Stimulated activated CD8-positive, alpha-beta memory T cell treated with anti-CD3 and anti-CD28 coated beads, Interleukin-7, amount 100 ng/mL, for 48 hours (primary cell): ENCODE results near the gene H1-8.

Experiments used
- DNase-seq, 2 donors: peaks; one replicate each; pipeline ENCODE4 v3.0.0-alpha.2; 2020; ENCODE audit warnings: low read depth in 1 of 2; ENCODE audit errors: extremely low read depth in 1 of 2

H1-8 gene

DNA sequence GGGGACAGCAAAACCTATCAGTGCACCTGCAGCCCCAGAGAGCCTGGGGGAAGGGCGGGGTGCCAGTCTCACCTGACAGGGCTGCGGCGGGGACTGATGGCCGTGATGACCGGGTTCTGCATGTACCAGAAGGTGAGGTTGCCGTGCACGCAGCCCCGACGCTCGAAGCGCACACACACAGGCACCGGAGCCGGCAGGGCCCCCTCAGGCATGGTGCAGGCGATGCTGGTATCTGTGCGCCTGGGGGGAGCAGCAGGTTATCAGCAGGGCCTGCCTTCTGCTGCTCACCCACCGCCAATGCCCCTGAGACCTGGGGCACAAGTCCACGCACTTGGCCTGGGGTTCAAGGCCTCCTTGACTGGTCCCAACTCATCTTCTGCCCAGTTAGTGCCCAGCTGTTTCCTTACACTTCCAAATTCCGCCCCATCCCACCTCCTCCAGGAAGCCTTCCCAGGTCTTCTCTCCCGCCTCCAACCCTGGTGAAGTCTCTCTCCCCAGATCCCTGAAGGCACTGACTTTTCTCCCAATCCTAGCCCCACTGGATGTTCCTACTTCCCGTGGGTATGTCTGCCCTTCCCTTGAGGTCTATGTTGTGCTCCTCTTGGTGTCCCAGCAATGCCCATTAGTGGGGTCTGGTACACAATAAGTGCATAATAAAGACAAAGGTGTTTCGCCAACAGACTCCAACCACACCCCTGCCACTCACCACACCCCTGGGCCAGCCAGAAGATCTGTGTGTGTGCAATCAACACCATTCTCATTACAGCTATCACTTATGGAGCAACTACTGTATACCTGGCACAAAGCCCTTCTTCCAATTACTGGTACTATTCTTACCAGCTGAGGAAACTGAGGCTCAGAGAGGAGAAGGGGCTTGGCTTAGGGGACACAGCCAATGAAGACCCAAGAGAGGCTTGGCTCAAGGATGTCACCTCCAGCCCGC lies 28.9 kb downstream of the H1-8 start:
- no peak for DNase-seq

DNA sequence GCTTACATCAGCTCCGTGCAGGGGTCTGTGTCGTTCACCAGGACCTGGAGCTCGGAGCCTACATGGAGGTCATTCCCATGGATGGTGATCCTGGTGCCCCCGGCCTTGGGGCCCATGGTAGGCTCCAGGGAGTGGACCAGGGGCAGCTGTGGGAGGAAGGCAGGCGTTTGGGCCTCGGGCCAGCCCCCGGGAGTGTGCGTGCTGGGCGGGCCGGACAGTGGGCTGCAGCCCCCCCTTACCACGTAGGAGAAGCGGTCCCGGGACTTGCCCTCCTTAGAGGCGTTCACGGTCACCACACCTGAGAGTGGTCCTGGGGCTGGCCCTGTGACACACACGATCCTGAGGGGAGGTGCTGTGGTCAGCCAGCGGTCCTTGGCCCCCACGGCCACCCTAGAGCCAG lies 29.6 kb downstream of the H1-8 start:
- no peak for DNase-seq

DNA sequence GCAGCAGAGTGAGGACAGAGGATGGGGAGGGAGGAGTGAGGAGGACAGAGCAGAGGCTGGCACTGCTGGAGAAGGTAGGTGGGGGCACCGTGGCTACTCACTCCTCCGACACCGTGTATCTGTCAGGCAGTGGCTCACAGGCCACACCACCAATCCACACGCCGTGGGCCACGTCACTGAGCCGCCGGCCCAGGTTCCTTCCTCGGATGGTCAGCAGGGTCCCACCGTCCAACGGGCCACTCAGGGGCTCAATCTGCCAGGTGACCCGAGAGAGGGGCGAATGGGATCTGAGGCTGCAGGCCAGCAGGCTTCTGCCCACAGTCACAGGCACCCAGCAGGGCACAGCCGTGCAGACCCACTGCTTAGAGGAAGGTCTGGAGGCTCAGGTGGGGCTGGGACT lies 30.5 kb downstream of the H1-8 start:
- no peak for DNase-seq

DNA sequence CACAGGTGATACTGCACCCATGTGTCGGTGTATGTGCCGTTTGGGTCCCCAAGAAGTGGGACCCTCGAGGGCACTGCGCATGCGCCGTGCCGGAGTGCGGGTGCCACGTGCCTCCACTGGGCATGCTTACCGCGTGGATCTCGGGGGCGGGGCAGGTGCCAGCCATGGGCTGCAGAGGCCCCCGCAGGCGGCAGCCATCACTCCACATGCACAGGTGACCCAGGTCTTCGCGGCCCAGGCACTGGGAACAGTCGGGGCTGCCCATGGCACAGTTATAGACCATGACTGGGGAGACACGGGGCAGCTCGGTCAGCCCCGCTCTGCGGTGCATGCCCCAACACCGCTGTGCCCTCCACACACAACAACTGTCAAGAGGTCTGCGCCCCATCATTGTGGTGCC lies 31.2 kb downstream of the H1-8 start:
- DNase-seq: no peak

DNA sequence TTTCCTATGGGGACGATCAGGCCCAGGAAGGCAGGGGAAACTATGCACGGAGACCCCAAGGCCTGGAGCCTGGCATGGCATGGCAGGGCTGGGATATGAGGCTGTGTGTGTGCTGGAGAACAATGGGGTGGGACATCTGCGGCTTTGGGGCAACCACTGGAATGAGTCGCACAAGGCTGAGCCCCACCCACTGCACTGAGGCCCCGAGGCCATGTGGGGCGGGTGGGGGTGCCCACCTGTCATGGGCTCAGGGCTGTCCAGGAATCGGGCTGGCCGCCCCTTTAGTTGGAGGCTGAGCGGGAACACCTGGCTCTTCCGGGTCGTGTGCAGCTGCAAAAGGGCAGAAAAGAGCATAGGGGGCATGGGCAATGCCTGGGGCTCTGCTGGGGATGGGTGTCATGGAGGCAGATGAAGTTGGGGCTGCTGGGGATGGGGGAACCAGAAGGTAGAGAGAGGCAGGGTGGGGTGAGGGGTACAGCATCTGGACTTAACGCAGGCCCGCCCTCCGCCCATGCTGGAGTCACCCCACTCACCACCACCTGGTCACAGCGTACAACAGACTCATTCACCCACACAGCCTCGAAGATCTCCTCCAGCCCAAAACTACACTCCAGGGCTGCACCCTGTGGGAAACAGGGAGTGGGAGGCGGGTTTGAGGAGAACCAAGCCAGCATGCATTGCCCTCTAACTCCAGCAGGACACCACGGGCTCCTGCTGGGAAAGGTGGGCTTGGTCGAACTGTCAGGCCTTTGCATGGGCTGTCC lies 32.4 kb downstream of the H1-8 start:
- no peak for DNase-seq

DNA sequence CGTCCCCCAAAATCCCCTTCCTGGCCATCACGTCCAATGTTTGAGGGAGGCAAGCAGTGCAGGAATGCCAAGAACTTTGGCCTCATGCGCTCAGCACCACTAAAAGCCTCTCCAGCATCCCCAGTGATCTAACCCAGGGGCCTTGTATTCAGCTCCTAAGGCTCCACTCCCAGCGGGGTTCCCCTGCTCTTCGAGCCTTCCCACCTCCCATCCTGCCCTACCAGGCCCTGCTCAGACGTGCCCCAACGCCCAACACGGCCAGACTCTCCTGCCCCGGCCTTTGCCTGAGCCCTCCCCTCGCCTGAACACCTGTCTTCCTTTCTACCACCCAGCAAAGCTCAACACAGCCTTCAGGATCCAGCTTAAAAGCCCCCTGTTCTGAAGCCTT lies 33.0 kb downstream of the H1-8 start:
- DNase-seq: no peak

DNA sequence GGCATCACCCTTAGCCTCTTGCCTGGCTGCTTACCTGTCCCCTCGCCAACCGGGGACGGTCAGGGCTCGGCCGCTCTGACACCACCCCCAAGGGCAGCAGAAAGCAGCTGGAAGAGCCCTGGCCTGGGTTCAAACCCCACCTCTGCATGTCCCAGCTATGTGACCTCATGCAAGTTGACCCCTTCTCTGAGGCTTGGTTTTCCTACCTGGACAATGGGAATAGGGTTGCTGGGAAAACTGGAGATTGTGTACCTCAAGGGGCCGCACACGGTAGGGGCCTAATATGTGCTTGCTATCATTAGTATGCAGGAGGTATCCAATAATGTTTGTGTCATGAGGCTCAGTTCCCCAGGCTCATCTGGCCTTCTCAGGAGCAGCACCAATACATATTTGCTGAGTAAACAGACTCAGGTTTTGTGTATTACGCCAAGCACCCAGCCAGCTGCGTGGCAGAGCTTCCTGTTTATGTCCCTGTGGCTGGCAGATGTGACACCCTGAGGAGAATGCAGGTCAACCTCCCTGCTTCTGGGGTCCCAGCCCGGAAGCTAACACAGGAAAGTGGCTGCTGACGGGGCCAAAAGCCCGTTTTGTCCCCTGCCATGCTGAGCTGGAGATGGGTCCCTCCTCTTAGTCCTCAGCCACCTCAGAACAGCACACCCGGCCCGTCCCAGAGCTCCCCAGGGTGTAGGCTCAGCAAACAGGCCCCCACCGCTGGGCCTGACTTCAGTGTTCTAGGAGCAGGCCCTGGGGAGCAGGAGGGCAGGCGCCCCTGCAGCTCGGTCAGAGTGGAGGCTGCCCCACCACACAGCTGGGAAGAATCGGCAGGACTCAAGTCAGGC lies 33.8 kb downstream of the H1-8 start:
- DNase-seq: peak; percentile 22 to 27

DNA sequence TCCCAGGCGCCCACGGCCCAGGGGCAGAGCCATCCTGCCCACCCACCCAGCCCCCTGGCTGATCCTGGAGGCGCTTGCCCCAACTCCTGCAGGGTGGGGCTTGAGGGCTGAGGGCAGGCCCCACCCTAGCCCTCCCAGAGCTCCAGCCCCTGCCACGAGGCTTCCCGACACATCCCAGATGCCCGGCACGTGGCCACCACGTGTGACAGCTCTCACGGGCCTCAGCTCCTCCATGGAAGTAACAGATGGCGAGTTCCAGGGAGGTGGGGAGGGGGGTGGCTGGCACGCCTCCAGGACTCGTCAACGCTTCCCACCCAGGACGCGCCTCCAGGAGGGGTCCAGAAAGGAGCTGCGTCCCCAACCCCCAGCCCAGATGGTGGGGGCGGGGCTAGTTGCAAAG lies 34.4 kb downstream of the H1-8 start:
- DNase-seq: no peak

DNA sequence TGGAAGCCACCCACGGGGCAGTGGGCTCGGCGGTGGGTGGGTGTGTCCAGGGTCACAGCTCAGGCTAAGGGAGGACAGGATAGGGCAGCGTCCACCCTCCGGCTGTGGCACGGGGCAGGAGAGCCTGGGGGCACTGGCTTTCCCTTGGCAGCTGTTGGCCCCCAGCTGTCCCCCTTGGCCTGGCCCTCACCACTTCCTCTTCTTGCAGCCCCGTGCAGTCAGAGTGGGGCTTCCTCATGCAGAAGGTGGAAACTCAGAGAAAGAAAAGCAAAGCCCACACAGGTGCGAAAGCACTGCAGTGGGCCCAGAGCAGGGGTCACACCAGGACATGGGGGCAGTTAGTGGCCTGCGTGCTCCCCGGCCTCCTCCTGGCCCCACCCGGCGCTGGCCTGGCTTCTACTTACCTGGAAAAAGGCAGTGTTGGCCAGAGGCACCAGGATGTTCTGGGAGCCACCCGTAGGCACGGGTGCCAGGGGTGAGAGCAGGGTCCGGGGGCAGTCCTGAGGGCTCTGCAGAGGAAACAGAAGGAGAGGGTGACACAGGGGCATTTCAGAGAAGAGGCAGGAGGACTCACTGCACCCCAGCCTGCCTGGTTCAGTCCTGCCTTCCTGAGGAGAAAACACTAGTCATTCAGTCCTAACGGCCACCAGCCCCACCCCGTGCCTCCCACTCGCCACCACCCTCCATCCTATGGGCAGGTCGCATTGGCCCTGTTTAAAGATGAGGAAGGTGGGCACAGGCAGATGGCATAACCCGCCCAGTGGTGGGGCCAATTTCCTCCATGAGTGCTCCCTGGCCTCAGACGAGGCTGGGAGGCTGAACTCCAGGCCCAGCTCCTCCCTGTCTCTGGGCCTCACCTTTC lies 35.2 kb downstream of the H1-8 start:
- DNase-seq: no peak

DNA sequence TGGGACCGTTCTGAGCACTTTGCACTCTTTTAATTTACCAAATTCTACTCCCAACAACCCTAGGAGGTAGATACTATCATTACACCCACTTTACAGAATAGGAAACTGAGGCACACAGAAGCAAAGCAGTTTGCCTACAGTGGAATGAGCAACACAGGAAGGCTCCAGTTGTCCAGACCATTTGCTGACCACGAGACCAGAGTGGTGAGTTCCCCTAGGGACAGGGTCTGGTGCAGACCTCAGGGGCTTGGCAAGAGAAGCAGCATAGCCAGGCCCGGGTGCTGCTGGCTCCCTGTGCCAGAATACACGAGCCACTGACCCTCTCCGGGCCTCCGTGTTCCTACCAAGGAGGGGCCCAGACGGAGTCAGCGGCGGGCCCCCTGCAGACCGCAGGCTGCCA lies 37.0 kb downstream of the H1-8 start:
- no peak for DNase-seq

DNA sequence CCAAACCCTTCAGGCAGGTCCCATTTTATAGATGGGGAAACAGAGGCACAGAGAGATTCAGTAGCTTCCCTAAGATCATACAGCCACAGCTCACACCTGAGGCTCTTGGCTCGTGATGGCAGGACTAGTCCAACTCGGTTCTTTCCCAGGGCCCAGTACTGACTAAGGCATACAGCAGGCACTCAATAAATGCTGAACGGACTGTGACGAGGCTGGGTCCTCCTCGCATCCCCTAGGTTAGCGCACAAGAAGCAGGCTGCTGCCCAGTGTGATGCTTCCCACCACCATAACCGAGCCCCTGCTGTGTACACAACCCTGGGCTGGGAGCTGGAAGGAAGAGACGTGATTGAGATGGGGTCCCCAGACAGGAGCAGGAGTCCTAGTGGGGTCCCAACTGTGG lies 38.6 kb downstream of the H1-8 start:
- DNase-seq: no peak

DNA sequence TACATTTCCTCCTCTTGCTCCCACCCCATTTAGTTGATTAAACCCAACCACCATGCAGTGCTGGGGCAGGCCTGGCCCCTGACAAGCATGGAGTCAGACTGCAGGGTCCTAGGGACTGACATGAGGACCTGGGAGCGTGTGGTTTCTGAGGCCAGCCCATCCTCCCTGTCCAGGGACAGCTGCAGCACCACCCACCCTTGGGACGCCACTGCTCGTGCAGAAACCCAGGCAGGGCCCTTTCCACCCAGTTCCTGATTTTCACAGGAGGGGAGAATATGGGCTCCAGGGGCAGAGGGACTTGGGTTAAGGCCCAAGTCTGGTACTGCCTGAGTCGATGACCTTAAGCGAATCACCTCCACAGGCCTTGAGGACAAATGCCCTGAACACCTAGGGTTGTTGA lies 39.8 kb downstream of the H1-8 start:
- DNase-seq: no peak

DNA sequence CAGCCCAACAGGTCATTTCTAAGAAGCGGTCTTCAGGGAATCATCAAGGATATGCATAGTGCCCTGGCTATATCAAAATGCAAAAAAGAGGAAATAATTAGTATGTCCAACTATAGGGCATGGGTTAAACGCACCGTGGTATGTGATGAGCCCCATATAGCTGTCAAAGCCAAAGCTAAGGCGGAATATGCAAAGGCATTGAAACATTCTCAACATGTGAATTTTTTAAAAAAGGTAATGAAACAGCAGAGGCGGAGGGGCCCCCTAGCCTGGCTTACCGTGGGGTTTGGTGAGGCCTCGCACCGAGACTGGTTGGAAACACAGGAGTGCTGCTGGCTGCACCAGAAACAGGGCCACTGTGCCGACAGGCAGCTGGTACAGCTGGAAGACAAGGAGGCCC lies 40.3 kb downstream of the H1-8 start:
- no peak for DNase-seq

DNA sequence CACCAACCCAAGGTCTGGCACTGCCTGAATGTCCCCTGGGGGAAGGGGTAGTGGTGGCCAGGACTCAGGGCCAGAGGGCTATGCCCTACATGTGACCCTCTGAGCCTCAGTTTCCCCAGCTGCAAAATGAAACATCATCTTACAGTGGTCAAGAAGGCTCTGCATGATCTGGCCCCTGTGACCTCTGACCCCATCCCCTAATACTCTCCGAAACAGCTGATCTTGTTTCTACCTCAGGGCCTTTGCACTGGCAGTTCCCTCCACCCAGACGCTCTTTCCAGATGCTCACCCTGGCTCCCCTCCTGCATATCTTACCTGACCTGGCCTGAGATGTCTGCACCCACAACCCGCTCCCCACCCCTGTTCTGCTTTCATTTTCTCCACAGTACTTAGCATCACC lies 41.7 kb downstream of the H1-8 start:
- no peak for DNase-seq

DNA sequence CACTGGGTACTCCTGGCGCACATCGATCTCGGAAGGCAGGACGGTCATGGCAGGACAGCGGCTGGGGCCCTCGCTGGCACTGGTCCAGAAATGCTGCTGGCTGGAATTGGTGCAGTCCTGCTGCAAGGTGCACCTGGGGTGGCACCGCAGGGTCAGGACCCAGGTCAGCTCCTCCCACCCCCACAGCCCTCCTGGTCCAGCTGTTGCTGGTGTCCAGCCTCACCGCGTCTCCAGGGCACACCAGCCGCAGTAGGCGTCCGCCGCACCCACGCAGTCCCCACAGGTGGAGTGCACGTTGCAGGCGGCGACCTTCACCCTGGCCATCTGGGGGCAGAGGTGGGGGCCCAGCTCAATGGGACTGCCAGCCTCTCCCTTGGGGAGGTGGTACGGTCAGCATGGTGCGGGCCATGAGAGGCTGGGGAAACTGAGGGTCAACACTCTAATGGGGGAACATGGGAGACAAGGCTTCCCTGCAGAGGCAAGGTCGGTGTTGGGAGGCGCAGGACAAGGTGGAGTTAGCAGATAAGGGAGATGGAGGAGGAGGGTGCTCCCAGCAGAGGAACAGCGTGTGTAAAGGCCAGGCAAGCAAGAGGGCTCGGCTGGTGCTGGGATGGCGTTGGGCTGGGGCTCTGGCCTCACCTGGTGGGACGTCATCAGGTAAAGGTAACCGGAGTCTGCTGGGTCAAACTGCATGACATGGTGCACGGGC lies 43.1 kb downstream of the H1-8 start:
- DNase-seq: no peak

DNA sequence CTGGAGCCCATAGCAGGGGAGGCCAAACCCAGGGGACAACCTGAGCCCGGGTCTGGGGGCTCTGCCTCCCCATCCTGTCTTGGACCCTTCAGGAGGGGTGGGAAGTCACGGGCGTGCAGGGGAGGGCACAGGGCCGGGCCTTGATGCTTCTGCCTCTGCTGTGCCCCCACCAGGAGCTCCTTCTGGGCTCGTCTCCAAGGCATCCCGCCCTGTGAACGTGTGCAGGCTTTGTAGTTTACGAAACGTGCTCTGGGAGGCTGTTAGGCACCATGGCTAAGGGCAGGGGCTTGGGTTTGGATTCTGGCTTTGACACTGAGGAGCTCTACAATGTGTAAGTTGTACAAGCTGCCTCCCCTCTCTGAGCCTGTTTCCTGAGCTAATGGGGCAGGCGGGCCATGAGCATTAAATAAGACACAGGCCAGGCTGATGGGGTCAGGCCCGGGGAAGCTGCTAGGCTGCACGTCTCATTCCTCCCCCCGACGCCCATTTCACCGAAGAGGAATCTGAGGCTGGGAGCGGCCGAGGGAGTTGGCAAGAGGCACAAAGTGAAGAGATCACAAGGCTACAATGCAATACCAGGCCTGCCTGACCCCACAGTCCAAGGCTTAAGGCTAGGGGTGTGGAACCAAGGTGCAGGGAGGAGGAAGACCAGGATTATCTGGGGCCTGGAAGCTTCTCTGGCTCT lies 43.9 kb downstream of the H1-8 start:
- DNase-seq: no peak

DNA sequence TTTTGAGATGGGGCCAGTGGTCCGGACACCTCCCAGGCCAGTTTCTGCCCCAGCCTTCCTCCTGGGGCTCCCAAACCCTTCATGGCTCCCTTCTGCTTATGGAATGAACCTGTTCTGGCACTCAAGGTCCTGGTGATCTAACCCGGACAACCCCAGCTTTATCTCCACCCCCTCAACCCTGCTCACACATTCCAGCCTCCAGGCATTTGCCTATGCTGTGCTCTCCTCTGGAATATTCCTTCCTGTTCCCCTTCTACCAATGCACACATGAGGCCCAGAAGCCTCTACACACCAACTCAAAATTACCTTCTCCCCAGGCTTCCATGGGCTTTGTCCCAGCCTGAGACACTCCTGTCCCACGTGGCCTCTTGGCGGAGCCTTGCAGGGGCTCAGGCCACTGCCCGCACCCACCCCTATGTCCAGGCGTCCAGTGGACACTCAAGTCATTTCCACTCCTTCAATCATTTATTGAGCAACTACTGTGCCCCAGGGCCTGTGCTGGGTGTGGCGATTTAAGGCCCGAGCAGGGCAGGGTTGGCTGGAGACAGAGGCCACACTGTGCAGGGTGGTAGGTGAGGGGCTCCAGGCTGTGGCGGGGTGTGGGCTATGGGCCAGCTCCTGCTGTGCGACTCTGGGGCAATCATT lies 44.7 kb downstream of the H1-8 start:
- DNase-seq: no peak

DNA sequence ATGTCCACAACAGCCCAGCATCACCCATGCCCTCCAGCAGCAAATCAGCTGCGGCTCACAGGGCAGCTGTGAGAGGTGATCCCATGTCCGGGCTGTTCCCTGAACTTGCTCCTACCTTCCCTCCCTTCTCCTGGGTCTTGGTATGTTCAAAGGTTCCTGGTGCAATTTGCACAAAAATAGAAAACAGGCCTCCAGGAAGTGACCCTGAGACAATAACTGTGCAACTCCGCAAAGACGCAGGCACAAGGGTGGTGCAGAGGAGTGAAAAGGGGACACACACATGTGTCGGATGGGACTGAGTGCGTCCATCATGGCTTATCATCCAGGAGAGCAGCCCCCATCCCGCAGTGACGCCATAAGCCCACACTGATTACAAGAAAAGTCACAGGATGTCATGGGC lies 47.2 kb downstream of the H1-8 start:
- no peak for DNase-seq

DNA sequence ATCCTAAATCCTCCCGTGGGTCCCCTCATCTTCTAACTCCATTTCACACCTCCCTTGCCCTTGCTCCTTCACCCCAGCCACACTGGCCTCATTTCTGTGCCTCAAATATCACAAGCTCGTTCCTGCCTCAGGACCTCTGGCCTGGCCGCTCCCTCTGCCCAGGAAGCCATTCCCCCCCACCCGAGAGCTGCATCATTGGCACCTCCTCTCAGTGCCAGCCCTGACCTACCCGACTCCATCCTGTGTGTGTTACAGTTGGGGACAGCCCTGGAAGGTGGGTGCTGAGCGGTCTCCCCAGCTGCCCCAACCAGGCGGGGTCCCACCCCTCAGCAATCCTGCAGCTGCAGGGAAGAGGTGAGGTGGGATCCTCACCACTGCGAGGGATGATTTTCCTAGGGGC lies 49.0 kb downstream of the H1-8 start:
- DNase-seq: no peak
